Right lobe of liver (tissue), 6 donors: ENCODE results near the gene HECTD3. TPM values are rescaled to one million over a fixed set of nuclear protein-coding genes. Genes with fewer than 3 reads are reported as not detected.

Source experiments
- ATAC-seq, 4 donors: fragments of 200-7000 bp; cut with Tn5 transposase; one replicate each; pipeline ENCODE4 v1.9.1; 2020; ENCODE audit warnings: mild to moderate bottlenecking in 4 of 4, moderate library complexity in 4 of 4
- DNase-seq, 3 donors: peaks; one replicate each; pipeline ENCODE4 v3.0.0-alpha.2; 2020
- H3K27ac ChIP-seq, 3 donors: fragments of 200-600 bp; one replicate each; pipeline ENCODE4 v1.8.0; 2022
- H3K27me3 ChIP-seq, 2 donors: fragments of 200-600 bp; one replicate each; pipeline ENCODE4 v1.8.0; 2022
- H3K36me3 ChIP-seq, 4 donors: fragments of 200-600 bp; sonication (generic) in 1 of 4; one replicate each; pipeline versions ENCODE4 v1.5.1 to v1.8.0; 2017 to 2022; ENCODE audit warnings: control low read depth in 1 of 4
- H3K4me1 ChIP-seq, 4 donors: fragments of 200-600 bp; sonication (generic) in 1 of 4; one replicate each; pipeline versions ENCODE4 v1.5.1 to v1.8.0; 2017 to 2022; ENCODE audit warnings: control low read depth in 1 of 4
- H3K4me3 ChIP-seq, 3 donors: fragments of 200-600 bp; one replicate each; pipeline ENCODE4 v1.8.0; 2022
- H3K9me3 ChIP-seq, 4 donors: fragments of 200-600 bp; sonication (generic) in 1 of 4; one replicate each; pipeline versions ENCODE4 v1.5.1 to v1.8.0; 2017 to 2022; ENCODE audit warnings: control low read depth in 1 of 4
- POLR2A ChIP-seq: fragments of 450-650 bp; IDR thresholded peaks from one replicate; pipeline ENCODE4 v1.6.1; 2017; ENCODE audit warnings: antibody characterized with exemption, mild to moderate bottlenecking
- WGBS: methylation state at CpG from one replicate; pipeline ENCODE4 v1.1.6; 2018; ENCODE audit warnings: low coverage, low lambda C conversion rate; ENCODE audit not compliant: insufficient coverage; ENCODE audit errors: missing lambda C conversion rate; 5-methylcytosine and 5-hydroxymethylcytosine counted together
- intact Hi-C, 2 donors: fragments of 100-400 bp; cut with DNase I; formaldehyde crosslinking; loops; one replicate each; pipeline versions ENCODE4 v1.11.2 to v1.14.1; 2022
- total RNA-seq, 6 experiments: library from RNA; depleted of rRNA in 2 of 6; stranded (reverse); fragments of >200 nt in 2 of 6; fragmentation: NEBNext Ultra II Directional in 3 of 6; extraction: Animal tissue kit (Norgen Biotek cat#: 25700) in 3 of 6; gene quantifications; one replicate each; pipeline versions ENCODE4 v1.1.0 to v1.2.4, GENCODE V29; 2016 to 2023
- TF ChIP-seq, protein P1 (sequence below), 4 donors: fragments of 200-600 bp in 3 of 4; fragments of 450-650 bp in 1 of 4; IDR thresholded peaks; one replicate each; pipeline versions ENCODE4 v1.5.1 to v1.8.0; 2016 to 2022; ENCODE audit warnings: antibody characterized with exemption in 4 of 4, mild to moderate bottlenecking in 2 of 4
- donor health status: DM: no; HTN: yes; CAD: no.
- donor health status: DM: no; HTN: no; CAD: no.
- donor health status: DM: no; HTN: no; CAD: no.
- donor health status: DM: no; HTN: yes; CAD: no.
- donor health status: DM: no; HTN: yes; CAD: no.

HECTD3 gene
- total RNA-seq, 6 experiments from 2014 or later: 26.8 to 38.2 (median 29.1) TPM

DNA sequence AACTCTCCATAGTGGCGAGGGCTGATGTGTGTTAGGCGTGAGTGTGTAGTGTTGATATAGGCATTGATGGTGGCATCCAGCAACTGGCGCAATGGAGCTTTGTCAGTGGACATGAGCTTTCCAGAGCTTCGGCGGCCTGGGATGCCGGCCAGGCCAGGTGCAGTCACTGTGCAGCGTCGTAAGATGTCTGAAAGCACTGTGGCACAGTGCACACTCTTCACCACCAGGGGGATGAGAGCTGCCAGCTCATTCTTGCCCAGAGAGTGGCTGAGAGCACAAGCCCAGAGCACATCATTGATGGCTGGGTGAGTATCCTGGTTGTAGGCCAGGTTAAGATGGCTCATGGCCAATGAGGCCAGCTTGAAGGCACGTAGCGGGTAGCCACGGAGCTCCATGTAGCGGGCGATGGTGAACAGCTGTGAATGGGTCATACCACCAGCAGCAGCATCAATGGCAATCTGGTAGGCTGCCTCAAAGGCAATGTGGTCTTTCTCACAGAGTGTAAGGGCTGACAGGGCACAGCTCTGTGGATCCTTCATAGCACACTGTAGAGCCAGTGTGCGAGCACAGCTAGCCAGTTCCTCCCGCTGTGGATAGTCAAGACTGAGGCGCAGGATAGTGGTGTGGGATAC lies 7.6 kb upstream of the HECTD3 start:
- peaks cover 0 to 2% (median under 1%) of the 10 kb centered on the region in 4 donors for H3K4me1 ChIP-seq
- intact Hi-C loops: loop anchor here (5.0 to 10.0 kb wide), 2 partner anchors 279 to 476 kb away; partner anchors contain the start of gene TESK2 (in 1 of the 2)
- TF ChIP-seq POLR2A: no peak
- TF ChIP-seq, protein P1, sequence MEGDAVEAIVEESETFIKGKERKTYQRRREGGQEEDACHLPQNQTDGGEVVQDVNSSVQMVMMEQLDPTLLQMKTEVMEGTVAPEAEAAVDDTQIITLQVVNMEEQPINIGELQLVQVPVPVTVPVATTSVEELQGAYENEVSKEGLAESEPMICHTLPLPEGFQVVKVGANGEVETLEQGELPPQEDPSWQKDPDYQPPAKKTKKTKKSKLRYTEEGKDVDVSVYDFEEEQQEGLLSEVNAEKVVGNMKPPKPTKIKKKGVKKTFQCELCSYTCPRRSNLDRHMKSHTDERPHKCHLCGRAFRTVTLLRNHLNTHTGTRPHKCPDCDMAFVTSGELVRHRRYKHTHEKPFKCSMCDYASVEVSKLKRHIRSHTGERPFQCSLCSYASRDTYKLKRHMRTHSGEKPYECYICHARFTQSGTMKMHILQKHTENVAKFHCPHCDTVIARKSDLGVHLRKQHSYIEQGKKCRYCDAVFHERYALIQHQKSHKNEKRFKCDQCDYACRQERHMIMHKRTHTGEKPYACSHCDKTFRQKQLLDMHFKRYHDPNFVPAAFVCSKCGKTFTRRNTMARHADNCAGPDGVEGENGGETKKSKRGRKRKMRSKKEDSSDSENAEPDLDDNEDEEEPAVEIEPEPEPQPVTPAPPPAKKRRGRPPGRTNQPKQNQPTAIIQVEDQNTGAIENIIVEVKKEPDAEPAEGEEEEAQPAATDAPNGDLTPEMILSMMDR (IDR thresholded peaks at IDR 0.05): peak; percentile 76 to 83 (median 78)
- ATAC-seq (peak; percentile 94 to 96 (median 95)), DNase-seq (peak; percentile 62 to 65 (median 63))
- 42% methylated on average over 2 of the region's 16 CpGs for WGBS
- H3K36me3 ChIP-seq: peaks cover 0 to 11% (median 2%) of the 10 kb centered on the region in 4 donors
- no peaks in the 10 kb centered on the region for H3K27me3 ChIP-seq
- H3K27ac ChIP-seq: no peak overlapping the region
- no peaks in the 10 kb centered on the region for H3K9me3 ChIP-seq
- no peak overlapping the region for H3K4me3 ChIP-seq

DNA sequence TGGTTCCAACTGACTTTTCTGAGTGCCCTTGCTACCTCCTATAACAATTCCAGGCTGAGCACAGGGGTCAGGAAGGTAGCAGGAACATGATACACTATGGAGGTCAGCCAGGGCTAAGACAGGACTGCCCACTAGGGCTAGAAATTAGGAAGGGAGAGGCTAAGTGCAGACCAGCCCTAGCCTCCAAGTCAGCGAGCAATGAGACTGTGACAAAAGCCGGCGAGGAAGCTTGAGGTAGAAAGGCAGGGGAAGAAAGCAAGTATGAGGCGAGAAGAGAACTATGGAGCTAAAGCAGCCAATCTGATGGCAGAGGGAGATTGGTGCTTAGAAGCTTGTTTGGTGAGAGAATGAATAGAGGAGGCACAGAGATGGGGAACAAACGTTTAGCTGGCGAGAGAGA lies 5.6 kb upstream of the HECTD3 start:
- whole genome bisulfite sequencing: 58% methylated on average over 6 of the region's 6 CpGs
- ATAC-seq (no peak), DNase-seq (no peak)
- Histone ChIP-seq H3K9me3 (no peaks in the 10 kb centered on the region), H3K4me3 (no peak overlapping the region), H3K27me3 (no peaks in the 10 kb centered on the region), H3K36me3 (peaks cover 0 to 14% (median 2%) of the 10 kb centered on the region in 4 donors), H3K27ac (no peak overlapping the region), H3K4me1 (peaks cover 0 to 11% (median 7%) of the 10 kb centered on the region in 4 donors)
- TF ChIP-seq, protein P1 (IDR thresholded peaks at IDR 0.05): no peak
- TF ChIP-seq POLR2A: no peak
- intact Hi-C loops: loop anchor here (5.0 to 10.0 kb wide), 2 partner anchors 281 to 478 kb away; partner anchors contain the start of gene TESK2 (in 1 of the 2)

DNA sequence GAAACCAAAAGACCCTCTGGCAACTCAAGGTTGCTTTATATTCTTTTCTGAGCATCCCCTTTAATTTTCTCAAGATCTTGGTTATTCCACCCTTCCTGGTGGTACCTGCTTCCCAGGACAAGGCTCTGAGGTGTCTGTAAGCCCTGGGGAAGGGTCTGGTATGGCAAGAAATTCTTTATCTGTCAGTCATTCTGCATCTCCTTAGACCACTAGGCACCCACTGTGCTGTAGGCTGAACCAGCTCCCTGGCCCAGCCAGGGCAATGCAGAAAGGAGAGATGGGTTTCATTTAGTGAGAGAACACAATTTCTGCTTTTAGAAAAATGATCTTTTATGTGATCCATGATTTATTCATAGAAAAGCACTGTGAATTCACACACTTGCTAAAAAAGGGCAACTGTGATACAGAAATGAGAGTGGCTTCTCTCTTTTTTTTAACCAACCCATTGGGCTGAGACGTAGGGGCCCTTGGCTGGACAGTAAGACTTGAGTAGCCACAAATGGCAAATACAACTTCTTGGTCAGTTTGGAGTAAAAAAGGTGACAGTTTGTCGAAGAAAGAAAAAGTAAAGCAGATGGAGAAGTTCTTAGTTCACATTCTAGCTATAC lies 5.1 kb upstream of the HECTD3 start:
- ATAC-seq (no peak), DNase-seq (no peak)
- H3K36me3 ChIP-seq: peaks cover 0 to 14% (median 2%) of the 10 kb centered on the region in 4 donors
- no peaks in the 10 kb centered on the region for H3K9me3 ChIP-seq
- H3K27ac ChIP-seq: no peak overlapping the region
- no peak for TF ChIP-seq POLR2A
- TF ChIP-seq, protein P1 (IDR thresholded peaks at IDR 0.05): no peak
- WGBS: 80% methylated on average over 2 of the region's 2 CpGs
- intact Hi-C loops: loop anchor here (5.0 to 10.0 kb wide), 2 partner anchors 281 to 479 kb away; partner anchors contain the start of gene TESK2 (in 1 of the 2)
- no peaks in the 10 kb centered on the region for H3K27me3 ChIP-seq
- no peak overlapping the region for H3K4me3 ChIP-seq
- H3K4me1 ChIP-seq: peaks cover 0 to 17% (median 9%) of the 10 kb centered on the region in 4 donors

DNA sequence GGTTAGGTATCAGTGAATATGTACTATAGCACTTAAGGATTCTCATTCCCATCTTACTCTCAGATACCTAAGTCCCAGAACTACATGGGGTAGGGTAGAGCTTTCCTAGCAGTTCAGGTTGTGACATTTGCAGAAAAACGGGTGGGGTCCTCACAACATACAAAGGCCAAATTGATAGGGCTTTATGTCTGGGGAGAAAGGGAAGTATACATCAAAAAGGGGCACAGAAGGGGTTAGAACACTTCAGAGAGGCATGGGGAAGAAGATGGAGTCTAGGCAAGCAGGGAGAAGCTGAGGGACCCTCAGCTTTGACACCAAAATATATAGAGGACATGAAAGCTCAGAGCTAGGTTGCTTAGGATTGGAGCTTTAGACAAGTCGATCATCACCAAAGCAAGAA lies 4.6 kb upstream of the HECTD3 start:
- H3K27ac ChIP-seq: no peak overlapping the region
- H3K4me1 ChIP-seq: peaks cover 0 to 18% (median 9%) of the 10 kb centered on the region in 4 donors
- ATAC-seq (no peak), DNase-seq (no peak)
- peaks cover 0 to 14% (median 2%) of the 10 kb centered on the region in 4 donors for H3K36me3 ChIP-seq
- no peak for TF ChIP-seq POLR2A
- TF ChIP-seq, protein P1 (IDR thresholded peaks at IDR 0.05): no peak
- intact Hi-C loops: loop anchor here (5.0 to 10.0 kb wide), 2 partner anchors 282 to 479 kb away; partner anchors contain the start of gene TESK2 (in 1 of the 2)
- no peaks in the 10 kb centered on the region for H3K9me3 ChIP-seq
- H3K27me3 ChIP-seq: no peaks in the 10 kb centered on the region
- WGBS: 79% methylated on average over 2 of the region's 2 CpGs
- no peak overlapping the region for H3K4me3 ChIP-seq
